CD4-positive, alpha-beta T cell treated with Interferon gamma for 1 hour (primary cell): ENCODE data around the gene N4BP2L2.

Experiments used
- DNase-seq: peaks from one replicate; pipeline ENCODE4 v3.0.0-alpha.2; 2020

Gene N4BP2L2

GRCh38 chr13:32528358-32528757 lies 10.2 kb downstream of the N4BP2L2 start:
- DNase-seq, result no peak

- DNase-seq, result no peak
Measured at GRCh38 chr13:32527151-32527550, 11.4 kb downstream of the N4BP2L2 start.

- no peak for DNase-seq
Measured at GRCh38 chr13:32525766-32526165, 12.8 kb downstream of the N4BP2L2 start.

- DNase-seq, result no peak
Measured at GRCh38 chr13:32515246-32515645, 23.3 kb downstream of the N4BP2L2 start.

GRCh38 chr13:32511482-32511881 lies 27.1 kb downstream of the N4BP2L2 start:
- no peak for DNase-seq

- no peak for DNase-seq
Measured at GRCh38 chr13:32504876-32505275, 33.7 kb downstream of the N4BP2L2 start.

GRCh38 chr13:32504263-32504662 lies 34.3 kb downstream of the N4BP2L2 start:
- DNase-seq, result no peak

GRCh38 chr13:32503727-32504126 lies 34.9 kb downstream of the N4BP2L2 start:
- no peak for DNase-seq

- DNase-seq, result no peak
Measured at GRCh38 chr13:32501064-32501463, 37.5 kb downstream of the N4BP2L2 start.

- DNase-seq, result no peak
Measured at GRCh38 chr13:32499538-32500210, 38.9 kb downstream of the N4BP2L2 start.

GRCh38 chr13:32497589-32497988 lies 41.0 kb downstream of the N4BP2L2 start:
- DNase-seq, result no peak

GRCh38 chr13:32496599-32497160 lies 41.9 kb downstream of the N4BP2L2 start:
- no peak for DNase-seq

- no peak for DNase-seq
Measured at GRCh38 chr13:32495841-32496240, 42.8 kb downstream of the N4BP2L2 start.

GRCh38 chr13:32495429-32495828 lies 43.2 kb downstream of the N4BP2L2 start:
- no peak for DNase-seq

GRCh38 chr13:32491028-32491427 lies 47.6 kb downstream of the N4BP2L2 start:
- no peak for DNase-seq

- DNase-seq, result no peak
Measured at GRCh38 chr13:32476892-32477291, 61.7 kb downstream of the N4BP2L2 start.

- no peak for DNase-seq
Measured at GRCh38 chr13:32476021-32476731, 62.4 kb downstream of the N4BP2L2 start.

- DNase-seq, result no peak
Measured at GRCh38 chr13:32474999-32475792, 63.4 kb downstream of the N4BP2L2 start.

- DNase-seq, result no peak
Measured at GRCh38 chr13:32473650-32474049, 64.9 kb downstream of the N4BP2L2 start.

GRCh38 chr13:32472194-32472621 lies 66.4 kb downstream of the N4BP2L2 start:
- no peak for DNase-seq

- no peak for DNase-seq
Measured at GRCh38 chr13:32471187-32471922, 67.2 kb downstream of the N4BP2L2 start.

- no peak for DNase-seq
Measured at GRCh38 chr13:32468502-32469142, 70.0 kb downstream of the N4BP2L2 start.
